Esophagus mucosa (tissue), 1 donor: ENCODE data around the gene SMPD3. TPM values are rescaled to one million over a fixed set of nuclear protein-coding genes. Genes with fewer than 3 reads are reported as not detected.

ENCODE experiments used
- ATAC-seq: fragments of 200-7000 bp; cut with Tn5 transposase; one replicate; pipeline ENCODE4 v1.9.1; 2020
- total RNA-seq: library from RNA; stranded (reverse); gene quantifications from one replicate; pipeline ENCODE4 v1.2.4, GENCODE V29; 2023
- donor health status: DM: yes; HTN: yes; CAD: no.

The SMPD3 gene
- total RNA-seq, 1 donor from 2014 or later: 0.52 TPM

- ATAC-seq: no peak
Observed at GRCh38 chr16:68403177-68403576, 45.1 kb downstream of the SMPD3 start.

- ATAC-seq: no peak
Observed at GRCh38 chr16:68402748-68403040, 45.6 kb downstream of the SMPD3 start.

GRCh38 chr16:68401871-68402747 lies 46.2 kb downstream of the SMPD3 start:
- no peak for ATAC-seq

GRCh38 chr16:68400924-68401460 lies 47.3 kb downstream of the SMPD3 start:
- no peak for ATAC-seq

DNA sequence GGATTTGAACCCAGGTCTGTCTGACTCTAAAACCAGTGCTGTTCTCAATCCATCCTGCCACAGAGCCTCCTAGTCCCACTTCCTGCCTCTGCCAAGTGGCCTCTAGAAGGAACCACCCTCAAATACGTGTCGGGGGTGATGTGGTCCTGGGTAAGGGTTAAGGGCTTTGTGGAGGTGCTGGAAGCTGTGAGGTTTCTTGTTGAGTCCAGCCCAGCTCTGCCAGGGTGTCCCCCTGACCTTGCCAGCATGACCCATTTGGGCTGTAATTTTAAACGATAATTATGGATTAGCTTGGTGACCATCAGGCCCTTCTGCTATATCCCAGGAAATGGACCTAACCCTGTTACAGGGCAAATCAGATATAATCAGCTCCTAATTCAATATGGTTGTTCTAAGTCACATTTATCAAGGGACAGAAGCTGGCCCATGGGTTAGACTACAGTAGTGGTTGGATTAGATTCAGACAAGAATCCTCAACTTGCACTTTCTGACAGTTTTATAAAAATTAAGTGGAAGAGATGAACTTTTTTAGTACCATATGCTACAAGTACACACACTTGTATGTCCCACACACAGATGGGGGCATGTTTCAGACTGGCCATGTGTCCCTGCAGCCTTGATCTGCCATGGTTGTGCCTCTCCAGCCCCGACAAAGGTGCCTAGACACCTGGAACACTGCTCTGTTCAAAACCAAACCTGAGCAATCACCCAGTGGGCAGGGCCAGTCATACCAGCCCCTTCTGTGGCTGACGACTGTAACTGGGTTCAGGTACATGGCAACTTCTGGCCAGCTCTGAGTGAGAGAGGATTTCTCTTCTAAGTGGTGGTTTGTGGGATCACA lies 48.0 kb downstream of the SMPD3 start:
- no peak for ATAC-seq

DNA sequence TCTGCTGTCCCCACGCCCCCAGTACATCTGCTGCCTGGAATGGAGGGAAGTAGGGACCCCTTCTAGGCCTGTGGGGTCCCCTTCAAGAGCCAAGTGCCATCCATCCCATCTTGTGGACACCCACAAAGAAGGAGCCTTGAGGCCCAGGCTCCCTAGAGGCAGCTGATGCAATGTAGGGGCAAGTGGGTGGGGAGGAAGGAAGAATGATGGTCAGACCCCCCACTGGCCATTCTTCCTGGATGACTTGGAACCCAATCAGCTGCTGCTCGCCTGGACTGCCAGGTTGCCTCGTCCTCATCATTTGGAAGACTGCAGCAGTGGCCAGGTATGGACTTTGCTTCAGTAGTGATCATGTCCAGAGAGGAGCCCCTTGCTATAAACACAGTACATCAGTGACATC lies 48.9 kb downstream of the SMPD3 start:
- ATAC-seq: no peak

GRCh38 chr16:68397710-68398201 lies 50.6 kb downstream of the SMPD3 start:
- no peak for ATAC-seq

DNA sequence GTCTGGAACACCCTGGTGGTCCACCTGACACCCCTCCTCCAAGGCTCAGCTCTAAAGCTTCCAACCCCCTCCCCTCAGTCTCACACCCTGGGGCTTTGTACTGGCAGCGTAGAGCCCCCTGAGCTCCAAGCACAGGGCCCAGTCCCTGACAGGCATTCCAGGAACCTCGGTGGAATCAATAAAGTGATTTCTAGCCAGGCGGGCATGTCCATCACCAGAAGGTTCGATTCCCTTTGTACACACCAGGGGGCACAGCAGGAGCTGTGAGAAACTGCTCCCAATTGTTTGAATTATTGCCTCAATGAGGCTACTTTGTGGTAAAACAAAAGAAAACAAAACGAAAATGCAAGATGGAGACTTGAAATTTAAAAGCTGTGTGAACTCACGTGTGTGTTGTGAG lies 51.8 kb downstream of the SMPD3 start:
- ATAC-seq: peak; percentile 57

- no peak for ATAC-seq
Observed at GRCh38 chr16:68395815-68396214, 52.5 kb downstream of the SMPD3 start.

GRCh38 chr16:68395167-68395786 lies 53.0 kb downstream of the SMPD3 start:
- ATAC-seq: no peak

DNA sequence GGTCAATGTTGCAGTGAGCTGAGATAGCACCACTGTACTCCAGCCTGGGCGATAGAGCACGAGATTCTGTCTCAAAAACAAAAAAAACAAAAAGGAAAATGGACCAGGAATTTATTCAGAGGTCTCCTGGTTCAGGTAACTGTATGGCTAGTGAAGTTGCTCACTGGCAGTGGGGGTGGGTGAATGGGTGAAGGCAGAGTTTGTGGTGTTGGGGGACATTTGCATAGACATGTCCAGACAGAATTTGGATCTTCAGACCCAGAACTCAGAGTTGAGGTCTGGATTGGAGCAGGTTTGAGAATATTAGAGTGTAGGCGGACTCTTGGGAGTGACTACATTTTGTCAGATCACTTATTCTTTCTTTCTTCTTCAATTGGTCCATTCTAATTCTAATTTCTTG lies 55.0 kb downstream of the SMPD3 start:
- no peak for ATAC-seq

DNA sequence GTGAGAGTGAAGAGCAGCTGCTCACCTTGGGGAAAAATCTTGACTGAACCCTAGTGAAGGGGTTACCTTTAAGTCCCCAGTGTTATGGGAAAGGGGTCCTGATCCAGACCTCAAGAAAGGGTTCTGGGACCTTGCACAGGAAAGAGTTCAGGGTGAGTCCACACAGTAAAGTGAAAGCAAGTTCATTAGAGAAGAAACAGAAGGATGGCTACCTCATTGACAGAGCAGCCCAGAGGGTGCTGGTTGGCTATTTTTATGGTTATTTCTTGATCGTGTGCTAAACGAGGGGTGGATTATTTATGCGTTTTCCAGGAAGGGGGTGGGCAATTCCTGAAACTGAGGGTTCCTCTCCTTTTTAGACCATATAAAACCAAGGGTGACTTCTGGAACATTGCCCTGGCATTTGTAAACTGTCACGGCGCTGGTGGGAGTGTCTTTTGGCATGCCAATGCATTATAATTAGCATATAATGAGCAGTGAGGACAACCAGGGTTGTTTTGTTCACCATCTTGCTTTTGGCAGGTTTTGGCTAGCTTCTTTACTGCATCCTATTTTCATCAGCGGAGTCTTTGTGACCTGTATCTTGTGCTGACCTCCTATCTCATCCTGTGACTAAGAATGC lies 58.4 kb downstream of the SMPD3 start:
- ATAC-seq: no peak

DNA sequence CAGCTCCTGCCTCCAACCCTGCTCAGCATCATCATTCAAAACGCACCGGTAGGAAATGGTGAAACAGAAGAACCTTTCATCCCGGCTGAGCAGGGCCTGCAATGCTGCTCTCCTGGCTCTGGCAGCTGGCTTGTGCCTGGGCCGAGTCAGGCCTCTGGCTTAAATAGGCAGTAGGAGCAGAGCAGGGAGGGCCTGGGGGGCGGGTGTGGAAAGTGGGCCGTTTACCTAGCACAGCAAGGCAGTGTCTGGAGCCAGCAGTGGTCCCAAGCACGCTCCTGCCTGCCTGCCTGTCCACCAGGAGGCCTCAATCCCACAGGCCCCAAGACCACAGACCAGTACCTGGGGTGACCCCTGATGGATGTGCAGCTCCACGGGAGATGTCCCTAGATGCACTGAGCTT lies 59.3 kb downstream of the SMPD3 start:
- ATAC-seq: no peak

- ATAC-seq: peak; percentile 25
Observed at GRCh38 chr16:68388124-68388523, 60.2 kb downstream of the SMPD3 start.

GRCh38 chr16:68387301-68387700 lies 61.0 kb downstream of the SMPD3 start:
- peak; percentile 18 for ATAC-seq

DNA sequence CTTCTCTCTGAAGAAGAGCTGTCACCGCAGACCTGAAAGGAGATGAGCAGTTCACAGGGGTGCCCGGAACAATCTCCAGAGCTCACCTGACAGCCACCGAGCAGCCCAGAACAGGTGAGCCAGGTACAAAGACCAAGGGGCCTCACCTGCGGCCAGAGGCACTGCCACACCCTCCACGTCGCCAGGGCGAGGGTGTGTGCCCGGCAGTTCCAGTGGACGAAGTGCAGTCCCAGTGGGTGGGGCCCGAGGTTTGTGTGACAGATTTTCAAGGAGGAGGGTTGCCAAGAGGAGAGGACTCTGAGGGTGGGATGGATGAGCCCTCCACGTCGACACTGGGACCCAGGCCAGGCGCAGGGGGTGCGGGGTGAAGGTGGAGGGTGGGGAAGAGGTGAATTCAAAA lies 61.7 kb downstream of the SMPD3 start:
- peak; percentile 67 for ATAC-seq

GRCh38 chr16:68385371-68385770 lies 62.9 kb downstream of the SMPD3 start:
- ATAC-seq: no peak

DNA sequence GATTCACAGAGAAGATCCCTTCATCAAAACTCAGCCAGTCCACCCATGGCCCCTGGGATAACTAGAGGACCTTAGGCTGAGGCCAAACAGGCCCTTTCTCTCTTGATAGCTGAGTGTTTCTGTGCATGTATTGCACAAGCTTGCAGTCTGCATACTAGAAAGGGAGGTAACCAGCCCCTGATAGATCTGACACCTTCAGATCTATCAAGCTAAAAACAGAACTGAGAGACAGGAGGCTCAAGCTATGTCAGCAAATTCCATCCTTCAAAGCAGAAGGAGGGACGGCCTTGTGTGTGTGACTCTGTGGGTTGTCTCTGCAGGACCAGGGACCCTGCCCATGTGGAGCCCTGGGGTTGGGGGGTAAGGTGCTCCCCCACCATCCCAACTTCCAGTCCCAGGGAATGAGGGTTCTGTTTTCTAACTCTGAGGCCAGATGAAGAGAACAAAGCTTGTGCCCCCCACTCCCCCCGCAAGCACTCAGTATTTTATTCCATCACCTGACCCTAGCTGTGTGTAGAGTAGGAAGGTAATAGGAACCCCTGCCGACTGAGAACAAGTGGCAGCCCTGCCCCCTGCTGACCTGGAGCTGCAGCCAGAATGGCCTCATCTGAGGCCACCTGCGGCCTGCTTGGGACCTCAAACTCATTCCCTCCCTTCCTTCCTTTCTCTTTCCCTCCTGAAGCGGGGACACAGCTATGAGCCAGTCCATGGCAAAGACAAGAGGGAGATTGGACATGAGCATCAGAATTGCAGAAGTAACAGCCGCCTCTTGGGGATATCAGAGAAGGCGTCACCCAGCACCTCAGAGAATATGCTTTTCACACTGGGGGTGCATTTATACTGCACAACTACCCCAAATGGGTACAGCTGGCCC lies 63.8 kb downstream of the SMPD3 start:
- no peak for ATAC-seq

DNA sequence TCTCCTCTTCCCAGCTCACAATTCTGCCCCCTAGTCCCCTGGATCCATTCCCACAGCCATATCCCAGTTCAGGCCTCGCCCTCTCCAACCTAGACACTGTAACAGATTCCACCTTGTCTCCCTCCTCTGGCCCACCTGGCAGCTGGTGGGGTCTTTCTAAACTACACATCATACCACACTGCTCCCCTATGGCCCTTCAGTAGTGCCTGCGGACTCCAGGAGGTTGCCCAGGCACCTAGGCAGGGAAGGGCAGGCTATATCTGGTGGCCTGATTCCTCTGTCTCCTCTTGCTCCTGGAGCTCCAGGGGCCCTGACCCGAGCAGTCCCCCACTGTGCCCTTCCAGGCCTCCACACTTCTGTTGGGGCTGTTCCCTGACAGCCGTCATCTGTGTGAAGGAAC lies 64.5 kb downstream of the SMPD3 start:
- no peak for ATAC-seq

- ATAC-seq: peak; percentile 22
Observed at GRCh38 chr16:68382296-68382718, 66.0 kb downstream of the SMPD3 start.

GRCh38 chr16:68381363-68381724 lies 67.0 kb downstream of the SMPD3 start:
- no peak for ATAC-seq
